GM19452 (cell line): Measurements from ENCODE around the gene S100G.

Experiments used
- ATAC-seq: cut with Tn5 transposase; IDR thresholded peaks from one replicate; pipeline ENCODE4 v1.9.1; 2021; ENCODE audit not compliant: unreplicated experiment

The S100G gene

DNA sequence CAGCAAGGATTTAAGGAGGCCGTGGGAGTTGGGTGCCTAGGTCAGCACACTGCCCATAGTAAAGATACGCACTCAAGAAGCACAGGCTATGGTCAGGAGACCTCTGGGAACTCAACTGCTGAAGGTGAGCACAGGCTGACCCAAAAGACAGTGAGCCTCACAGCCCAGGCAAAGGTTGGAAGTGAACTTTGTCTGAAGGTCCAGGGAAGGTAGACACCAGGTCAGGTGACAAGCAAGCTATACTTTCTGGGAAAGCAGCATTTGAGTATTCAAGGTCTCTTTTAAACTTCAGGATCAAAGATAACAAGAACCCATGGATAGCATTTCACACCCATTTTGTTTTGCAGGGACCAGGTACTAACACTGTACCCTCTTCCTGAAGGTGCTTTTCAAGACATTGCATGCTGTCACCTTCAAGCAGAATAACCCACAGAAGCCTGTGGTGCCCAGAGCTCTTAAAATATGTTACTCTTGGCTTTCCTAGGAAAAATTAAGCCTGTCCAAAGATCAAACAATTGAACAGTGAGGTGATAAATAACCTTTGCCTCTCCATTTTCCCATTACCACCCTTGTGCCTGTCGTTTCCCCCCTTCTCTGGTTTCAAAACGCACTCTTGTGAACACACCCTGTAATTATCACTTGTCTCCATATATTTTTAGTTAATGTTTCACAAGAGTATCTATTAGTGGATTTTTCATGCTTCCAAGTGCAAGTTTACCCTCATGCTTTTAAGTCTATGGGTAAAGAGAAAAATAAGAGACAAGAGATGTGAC, 3.4 kb upstream of the S100G start:
- ATAC-seq, result no peak

GRCh38 chrX:16651391-16652024, 1.6 kb downstream of the S100G start:
- ATAC-seq, result no peak

DNA sequence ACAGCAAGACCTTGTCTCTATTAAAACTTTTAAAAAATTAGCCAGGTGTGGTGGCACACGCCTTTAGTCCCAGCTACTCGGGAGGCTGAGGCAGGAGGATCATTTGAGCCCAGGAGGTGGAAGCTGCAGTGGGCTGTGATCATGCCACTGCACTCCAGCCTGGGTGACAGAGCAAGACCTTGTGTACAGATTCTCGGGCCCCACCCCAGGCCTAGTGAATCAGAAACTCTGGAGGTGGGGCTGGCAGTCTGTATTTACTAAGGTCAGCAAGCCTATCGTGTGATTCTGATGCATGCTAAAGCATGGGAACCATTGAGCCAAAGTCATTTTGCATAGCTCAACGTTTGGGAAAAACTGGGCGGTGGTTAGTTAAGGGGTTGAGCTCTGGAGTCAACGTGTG, 3.5 kb downstream of the S100G start:
- ATAC-seq, result no peak

DNA sequence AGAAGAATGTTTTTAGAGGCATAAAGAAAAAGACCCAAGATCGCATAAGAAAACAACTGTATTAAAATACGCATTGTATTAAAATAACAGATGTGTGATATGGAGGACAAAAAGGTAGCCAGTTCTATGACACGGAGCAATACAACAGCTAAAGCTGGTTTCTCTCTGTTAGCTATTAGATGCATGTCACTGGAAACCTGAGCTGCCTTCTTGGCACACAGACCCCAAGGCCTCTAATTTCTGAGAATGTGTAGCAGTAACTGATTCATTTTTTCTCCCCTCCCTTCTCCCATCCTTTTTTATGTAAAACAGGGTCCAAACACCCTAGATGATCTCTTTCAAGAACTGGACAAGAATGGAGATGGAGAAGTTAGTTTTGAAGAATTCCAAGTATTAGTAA, 4.1 kb downstream of the S100G start:
- ATAC-seq, result no peak

GRCh38 chrX:16658284-16658683, 8.3 kb downstream of the S100G start:
- no peak for ATAC-seq

- ATAC-seq, result no peak
Observed at GRCh38 chrX:16659321-16659720, 9.4 kb downstream of the S100G start.

GRCh38 chrX:16661495-16661894, 11.5 kb downstream of the S100G start:
- no peak for ATAC-seq

GRCh38 chrX:16662402-16662801, 12.4 kb downstream of the S100G start:
- no peak for ATAC-seq

GRCh38 chrX:16664074-16664473, 14.1 kb downstream of the S100G start:
- no peak for ATAC-seq

DNA sequence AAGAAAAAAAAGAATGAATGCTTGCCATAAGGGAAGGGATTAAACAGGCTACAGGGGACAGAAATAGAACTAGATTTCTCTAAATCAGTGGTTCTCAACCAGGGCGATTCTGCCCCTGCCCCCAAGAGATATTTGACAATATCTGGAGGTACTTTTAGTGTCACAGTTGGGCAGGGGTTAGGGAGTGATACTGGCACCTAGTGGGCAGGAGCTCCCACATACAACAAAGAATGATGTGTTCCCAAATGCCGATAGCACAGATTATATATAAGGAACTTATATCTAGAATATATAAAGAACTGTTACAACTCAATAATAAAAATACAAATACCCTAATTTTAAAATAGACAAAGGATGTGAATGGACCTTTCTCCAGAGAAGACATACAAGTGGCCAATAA, 14.7 kb downstream of the S100G start:
- no peak for ATAC-seq

GRCh38 chrX:16665089-16665488, 15.1 kb downstream of the S100G start:
- no peak for ATAC-seq

DNA sequence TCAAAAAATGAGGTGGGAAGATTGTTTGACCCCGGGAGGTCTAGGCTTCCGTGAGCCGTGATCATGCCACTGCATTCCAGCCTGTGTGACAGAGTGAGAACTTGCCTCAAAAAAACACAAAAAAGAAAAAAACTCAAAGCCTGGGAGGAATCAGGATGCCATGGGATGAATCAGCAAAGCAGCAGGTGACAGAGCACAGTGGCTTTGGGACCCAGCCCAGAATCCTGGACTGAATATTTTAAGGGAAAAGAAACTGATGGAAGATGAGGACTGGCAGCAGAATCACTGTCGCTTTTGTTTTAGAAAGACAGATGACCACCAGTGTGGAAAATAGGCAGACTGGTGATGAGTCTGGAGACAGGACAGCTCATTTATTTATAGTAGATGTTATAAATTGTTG, 16.6 kb downstream of the S100G start:
- ATAC-seq, result no peak

DNA sequence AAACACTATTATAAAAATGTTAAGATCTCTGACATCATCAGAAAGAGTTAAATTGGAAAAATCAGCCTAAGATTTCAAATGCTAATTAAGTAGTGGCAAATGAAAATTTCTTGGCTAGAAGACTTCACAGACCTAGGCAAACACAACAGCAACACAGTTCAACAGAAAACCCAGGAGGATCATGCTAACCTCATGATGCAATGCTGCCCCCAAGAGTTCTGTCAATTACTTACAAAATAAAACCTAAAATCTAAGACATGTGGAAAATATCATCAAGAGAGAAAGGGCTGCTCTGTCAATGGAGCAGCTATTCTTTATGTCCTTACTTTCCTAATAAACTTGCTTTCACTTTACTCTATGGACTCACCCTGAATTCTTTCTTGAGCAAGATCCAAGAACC, 21.0 kb downstream of the S100G start:
- no peak for ATAC-seq

DNA sequence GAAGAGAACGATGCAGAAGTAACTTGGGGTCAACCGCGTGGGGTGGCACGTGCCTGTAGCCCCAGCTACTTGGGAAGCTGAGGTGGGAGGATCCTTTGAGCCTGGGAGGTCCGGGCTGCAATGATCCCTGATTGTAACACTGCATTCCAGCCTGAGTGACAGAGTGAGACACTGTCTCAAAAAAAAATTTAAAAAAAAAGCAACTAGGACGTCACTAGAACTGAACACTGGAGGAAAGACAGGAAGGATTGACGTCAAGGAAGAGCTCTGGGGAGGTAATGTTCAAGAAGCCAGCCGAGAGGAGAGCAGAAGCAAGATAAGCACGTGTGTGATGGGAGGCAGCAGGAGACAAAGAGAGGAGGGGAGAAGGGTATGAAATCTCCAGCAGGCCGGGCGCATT, 28.7 kb downstream of the S100G start:
- no peak for ATAC-seq

DNA sequence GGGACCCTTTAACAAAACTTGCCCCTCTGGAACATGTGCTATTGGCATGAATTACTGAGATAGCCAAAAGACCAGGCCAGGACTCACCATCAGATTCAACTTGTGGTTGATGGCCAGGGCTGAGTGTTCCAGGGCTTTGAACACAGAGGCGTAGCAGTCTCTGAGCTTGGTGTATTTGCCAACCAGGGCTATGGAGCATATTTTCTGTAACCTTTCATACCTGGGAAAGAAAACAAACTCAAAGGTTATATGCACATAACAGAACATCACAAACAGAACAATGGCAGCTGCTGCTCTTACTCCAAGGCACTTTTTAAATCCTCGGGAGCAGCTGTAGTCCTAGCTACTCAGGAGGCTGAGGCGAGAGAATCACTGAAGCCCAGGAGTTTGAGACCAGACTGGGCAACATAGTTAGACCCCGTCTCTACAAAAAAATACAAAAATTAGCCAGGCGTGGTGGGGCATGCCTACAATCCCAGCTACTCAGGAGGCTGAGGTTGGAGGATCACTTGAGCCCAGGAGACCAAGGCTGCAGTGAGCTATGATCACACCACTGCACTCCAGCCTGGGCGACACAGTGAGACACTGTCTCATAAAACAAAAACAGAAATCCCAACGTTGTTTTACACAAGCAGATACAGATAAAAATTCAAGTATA, 33.2 kb downstream of the S100G start:
- ATAC-seq, result no peak

- ATAC-seq, result no peak
Observed at GRCh38 chrX:16687514-16687913, 37.6 kb downstream of the S100G start.

- ATAC-seq, result no peak
Observed at GRCh38 chrX:16695079-16695676, 45.2 kb downstream of the S100G start.

DNA sequence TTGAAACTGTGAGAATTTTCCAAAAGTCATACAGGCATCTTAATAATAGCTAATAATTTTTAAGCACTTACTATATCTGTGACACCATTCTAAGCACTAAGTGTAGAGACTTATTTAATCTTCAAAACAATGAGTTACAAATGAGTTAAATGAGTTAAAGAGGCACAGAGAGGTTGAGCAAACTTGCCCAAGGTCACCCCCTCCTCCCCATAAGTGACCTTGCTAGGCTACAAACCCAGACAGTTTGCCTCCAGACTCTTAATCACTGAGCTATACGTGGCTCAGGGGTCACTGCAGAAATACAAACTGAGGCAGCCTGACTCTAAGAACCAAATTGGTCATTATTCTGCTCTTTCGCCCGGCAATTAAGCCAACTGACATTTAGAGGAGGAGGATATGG, 47.0 kb downstream of the S100G start:
- no peak for ATAC-seq

- no peak for ATAC-seq
Observed at GRCh38 chrX:16699389-16699788, 49.4 kb downstream of the S100G start.

DNA sequence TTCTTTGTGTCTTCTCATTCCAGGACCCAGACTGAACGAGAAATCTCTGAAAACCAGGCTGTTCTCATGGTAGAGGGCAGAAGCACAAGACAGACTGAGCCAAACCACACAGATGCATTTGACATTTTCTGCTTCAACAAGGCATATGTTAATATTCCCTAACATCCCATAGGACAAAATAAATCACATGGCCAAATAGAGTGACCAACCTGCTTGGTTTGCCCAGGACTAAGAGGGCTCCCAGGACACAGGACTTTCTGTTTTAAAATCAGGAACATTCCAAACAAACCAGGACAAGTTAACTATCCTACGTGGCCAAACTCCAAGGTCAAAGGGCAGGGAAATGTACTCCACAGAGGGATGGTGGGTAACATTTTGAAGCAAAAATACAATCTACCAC, 50.8 kb downstream of the S100G start:
- ATAC-seq, result no peak

DNA sequence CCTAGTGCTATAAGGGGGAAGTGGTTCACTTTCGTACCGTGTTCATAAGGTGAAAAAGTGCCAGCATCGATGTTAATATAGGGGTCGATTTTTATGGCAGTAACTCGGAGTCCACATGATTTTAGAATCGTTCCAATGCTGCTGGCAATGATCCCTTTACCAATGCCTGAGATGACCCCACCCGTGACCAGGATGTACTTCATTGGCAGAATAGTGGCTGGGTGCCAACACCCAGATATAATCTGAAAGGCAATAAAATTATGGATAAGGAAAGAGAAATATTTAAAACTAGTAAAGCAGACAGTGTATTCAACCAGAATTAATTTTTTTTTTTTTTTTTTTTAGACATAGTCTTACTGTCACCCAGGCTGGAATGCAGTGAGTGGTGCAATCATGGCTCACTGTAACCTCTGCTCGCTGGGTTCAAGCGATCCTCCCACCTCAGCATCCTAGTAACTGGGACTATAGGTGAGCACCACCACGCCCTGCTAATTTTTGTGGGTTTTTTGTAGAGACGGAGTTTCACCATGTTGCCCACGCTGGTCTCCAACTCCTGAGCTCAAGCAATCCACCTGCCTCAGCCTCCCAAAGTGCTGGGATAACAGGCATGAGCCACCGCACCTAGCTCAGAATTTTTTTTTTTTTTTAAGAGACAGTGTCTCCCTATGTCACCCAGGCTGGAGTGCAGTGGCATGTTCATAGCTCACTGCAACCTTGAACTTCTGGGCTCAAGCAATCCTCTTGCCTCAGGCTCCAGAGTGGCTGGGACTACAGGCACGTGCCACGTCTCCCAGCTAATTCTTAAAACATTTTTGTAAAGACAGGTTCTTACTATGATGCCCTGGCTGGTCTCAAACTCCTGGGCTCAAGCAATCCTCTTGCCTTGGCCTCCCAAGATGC, 53.0 kb downstream of the S100G start:
- ATAC-seq, result no peak
